ENCODE results near the gene MSANTD2. TPM values are rescaled to one million over a fixed set of nuclear protein-coding genes. Genes with fewer than 3 reads are reported as not detected.
A peak's percentile ranks its signal among the peaks of the same experiment; 100 is the strongest.

The MSANTD2 gene
- total RNA-seq, 1 experiment from 2014 or later: 8.6 TPM

DNA sequence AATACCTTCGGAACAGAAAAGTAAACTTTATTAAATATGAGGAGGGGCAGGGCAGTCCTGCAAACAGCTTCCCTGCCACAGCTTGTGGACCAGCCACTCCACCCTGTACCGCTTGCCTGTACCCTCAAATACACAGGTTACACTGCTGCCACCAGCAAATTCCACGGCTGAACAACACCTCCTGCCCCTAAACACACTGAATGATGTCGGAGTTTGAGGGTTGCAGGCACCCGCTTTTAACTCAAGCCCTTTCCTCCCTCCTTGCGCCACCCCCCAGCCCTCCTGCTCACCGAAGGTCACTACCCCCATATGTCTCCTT is 52.1 kb downstream of the MSANTD2 start:
- no peak overlapping the region for H2AFZ ChIP-seq (ENCODE audit: low read depth, low read length, poor library complexity, severe bottlenecking)
- H3K36me3 ChIP-seq (ENCODE audit: control insufficient read depth in 1 of 2, insufficient read depth in 2 of 2, low read length in 2 of 2): no peaks in the 10 kb centered on the region
- DNase-seq (ENCODE audit: low read depth, low spot score): no peak
- ATAC-seq: no peak
- intact Hi-C loops (cut with micrococcal nuclease): no loop called here
- ChIA-PET POLR2A (interaction anchor here (1.1 kb wide), 1 partner anchor 15 kb away, joined by 3 read pairs; no protein-coding TSS in a partner anchor), RAD21 (ENCODE audit: low non-redundant PET in 1 of 2, low total read pairs in 2 of 2, uncharacterized antibody in 2 of 2, unreplicated experiment in 2 of 2) (no interaction called here), CTCF (interaction anchor here (0.6 to 2.0 kb wide), 3 partner anchors 9 to 79 kb away, joined by 3 to 6 read pairs (median 4); partner anchors contain the start of genes NRGN, SIAE and SPA17)
- H3K27ac ChIP-seq (ENCODE audit: low read depth, low read length): no peak overlapping the region
- no peaks in the 10 kb centered on the region for H3K27me3 ChIP-seq (ENCODE audit: insufficient read depth, low read length)
- peaks cover 10 to 36% of the 10 kb centered on the region in 2 experiments for H3K4me1 ChIP-seq (ENCODE audit: control insufficient read depth in 1 of 2, insufficient read depth in 2 of 2, low read length in 2 of 2)
- H4K20me1 ChIP-seq (ENCODE audit: insufficient read depth): no peaks in the 10 kb centered on the region
- no peak overlapping the region for H3K9ac ChIP-seq (ENCODE audit: low read length)
- H3K79me2 ChIP-seq (ENCODE audit: insufficient read depth, low read length): no peaks in the 10 kb centered on the region
- H3K4me2 ChIP-seq (ENCODE audit: low read length): peak overlapping the region; percentile 98; the same call in 1 of the 2 replicates
- TF ChIP-seq TCF7L2 (IDR thresholded peaks at IDR 0.05; ENCODE audit: borderline replicate concordance, extremely low read depth, insufficient read depth, insufficient read length) (no peak), YY1 (IDR thresholded peaks at IDR 0.05; ENCODE audit: extremely low read depth, insufficient replicate concordance, low read depth, low read length) (no peak), POLR2AphosphoS5 (IDR thresholded peaks at IDR 0.05; ENCODE audit: low read depth, low read length) (no peak), CTCF (IDR thresholded peaks at IDR 0.05 in 2 of 3, conservative IDR thresholded peaks at IDR 0.05 in 1 of 3; ENCODE audit: borderline replicate concordance in 1 of 3, insufficient read depth in 1 of 3, low read depth in 2 of 3, low read length in 2 of 3) (no peak), SP1 (IDR thresholded peaks at IDR 0.05; ENCODE audit: low read depth) (no peak), ZBTB33 (IDR thresholded peaks at IDR 0.05; ENCODE audit: extremely low read depth, insufficient replicate concordance, low read length) (no peak), SIN3A (IDR thresholded peaks at IDR 0.05; ENCODE audit: low read depth) (no peak), MAX (IDR thresholded peaks at IDR 0.05) (no peak), EZH2phosphoT487 (IDR thresholded peaks at IDR 0.05; ENCODE audit: borderline replicate concordance) (no peak), POLR2A (IDR thresholded peaks at IDR 0.05; ENCODE audit: borderline replicate concordance, extremely low read depth, insufficient read depth, insufficient read length) (no peak), EZH2 (IDR thresholded peaks at IDR 0.05) (no peak), ZFX (IDR thresholded peaks at IDR 0.05) (no peak), CEBPB (IDR thresholded peaks at IDR 0.05; ENCODE audit: low read depth) (no peak)
- no peaks in the 10 kb centered on the region for H3K9me3 ChIP-seq (ENCODE audit: control insufficient read depth in 1 of 2, insufficient read depth in 1 of 2, low read depth in 1 of 2, low read length in 2 of 2)
- BruUV-seq (replicated peaks): no TSS peak
- no peaks in the 10 kb centered on the region for H3K9me2 ChIP-seq (ENCODE audit: insufficient read depth)
- H3K4me3 ChIP-seq (replicated peaks in 1 of 2; ENCODE audit: low read depth in 1 of 2, low read length in 2 of 2): no peak overlapping the region

All from HCT116 (cell line).